Stimulated activated CD4-positive, alpha-beta T cell treated with anti-CD3 and anti-CD28 coated beads, Interleukin-12 subunit alpha, Interleukin-12 subunit beta, amount 100 ng/mL, for 24 hours (primary cell): Measurements from ENCODE around the gene PHF11.
"Not testable (repeated sequence)": the region's sequence is repeated elsewhere in the genome, so short reads cannot be mapped to it uniquely, and the experiment has no call there.

Experiments used
- DNase-seq, 2 experiments: peaks; one replicate each; pipeline ENCODE4 v3.0.0-alpha.2; 2020; ENCODE audit warnings: low read depth in 2 of 2

The PHF11 gene

GRCh38 chr13:49546561-49546960 is 50.8 kb downstream of the PHF11 start:
- no peak for DNase-seq

GRCh38 chr13:49549289-49549688 is 53.5 kb downstream of the PHF11 start:
- no peak for DNase-seq

GRCh38 chr13:49550942-49551644 is 55.3 kb downstream of the PHF11 start:
- no peak for DNase-seq

GRCh38 chr13:49553888-49554287 is 58.1 kb downstream of the PHF11 start:
- no peak for DNase-seq

GRCh38 chr13:49554387-49554786 is 58.6 kb downstream of the PHF11 start:
- DNase-seq: no peak

GRCh38 chr13:49559006-49559405 is 63.3 kb downstream of the PHF11 start:
- DNase-seq: no peak

- DNase-seq: no peak
Observed at GRCh38 chr13:49560270-49561061, 64.7 kb downstream of the PHF11 start.

- no peak for DNase-seq
Observed at GRCh38 chr13:49561062-49561410, 65.3 kb downstream of the PHF11 start.

- no peak for DNase-seq
Observed at GRCh38 chr13:49563516-49563915, 67.8 kb downstream of the PHF11 start.

- not testable (repeated sequence) for DNase-seq
Observed at GRCh38 chr13:49565461-49565860, 69.7 kb downstream of the PHF11 start.

GRCh38 chr13:49566461-49566860 is 70.7 kb downstream of the PHF11 start:
- no peak for DNase-seq

GRCh38 chr13:49567491-49567890 is 71.7 kb downstream of the PHF11 start:
- DNase-seq: no peak

- DNase-seq: no peak
Observed at GRCh38 chr13:49569993-49570689, 74.4 kb downstream of the PHF11 start.

- DNase-seq: no peak
Observed at GRCh38 chr13:49571299-49572240, 75.8 kb downstream of the PHF11 start.
